Stromal cell of bone marrow (primary cell): ENCODE results near the gene CLEC6A.
"Not testable (repeated sequence)": the region's sequence is repeated elsewhere in the genome, so short reads cannot be mapped to it uniquely, and the experiment has no call there.

Source experiments
- DNase-seq: peaks from one replicate; pipeline ENCODE4 v3.0.0-alpha.2; 2012; ENCODE audit warnings: low read depth

Gene CLEC6A

DNA sequence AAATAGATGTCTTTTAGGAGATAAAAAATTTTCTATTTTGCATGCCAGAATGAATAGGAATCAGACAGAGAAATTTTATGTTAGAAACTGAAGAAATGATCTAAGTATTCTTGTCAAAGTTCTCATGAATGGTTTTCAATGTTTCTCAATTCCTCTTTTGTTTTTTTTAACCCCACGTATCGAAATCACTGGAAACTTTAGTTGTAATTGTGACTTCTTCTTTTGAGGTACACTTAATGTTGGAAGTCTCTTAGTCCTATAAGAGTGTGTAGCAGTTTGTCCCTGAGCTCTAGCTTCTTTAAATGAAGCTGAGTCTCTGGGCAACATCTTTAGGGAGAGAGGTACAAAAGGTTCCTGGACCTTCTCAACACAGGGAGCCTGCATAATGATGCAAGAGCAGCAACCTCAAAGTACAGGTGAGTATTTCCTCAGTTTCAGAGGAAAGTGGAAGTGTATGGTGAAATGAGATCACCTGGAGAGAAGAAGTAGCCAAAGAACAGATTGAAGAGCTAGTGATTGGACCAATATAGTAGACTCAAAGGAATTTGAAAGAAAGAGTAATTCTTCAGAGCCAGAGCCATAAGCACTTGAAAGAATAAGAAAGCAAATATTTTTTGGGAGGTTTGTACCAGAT lies at the start of gene CLEC6A:
CLEC6A (plus strand) TSS at position 236 of the 634 bp plus-strand sequence; CDS start at position 386, 150 bp downstream.
- DNase-seq: no peak

DNA sequence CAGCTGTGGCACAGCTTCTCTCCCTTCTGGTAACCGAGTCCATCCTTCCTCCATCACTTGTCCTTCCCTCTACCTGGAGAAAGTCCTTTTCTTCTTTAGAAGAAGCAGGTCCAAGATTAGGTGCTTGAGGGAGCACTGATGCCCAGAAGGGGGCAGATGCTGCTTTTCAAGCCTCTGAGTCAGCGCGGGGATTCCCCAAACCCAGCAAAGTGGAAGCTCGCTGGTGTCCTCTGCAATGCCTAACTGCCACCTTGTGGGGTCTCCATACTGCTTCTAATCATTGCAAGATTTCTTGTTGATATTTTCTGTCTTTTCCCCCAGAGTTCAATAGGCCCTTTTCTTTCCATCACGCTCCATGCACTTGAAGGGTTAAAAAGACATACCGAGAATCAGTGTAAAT lies 36.2 kb upstream of the CLEC6A start:
- DNase-seq: not testable (repeated sequence)

DNA sequence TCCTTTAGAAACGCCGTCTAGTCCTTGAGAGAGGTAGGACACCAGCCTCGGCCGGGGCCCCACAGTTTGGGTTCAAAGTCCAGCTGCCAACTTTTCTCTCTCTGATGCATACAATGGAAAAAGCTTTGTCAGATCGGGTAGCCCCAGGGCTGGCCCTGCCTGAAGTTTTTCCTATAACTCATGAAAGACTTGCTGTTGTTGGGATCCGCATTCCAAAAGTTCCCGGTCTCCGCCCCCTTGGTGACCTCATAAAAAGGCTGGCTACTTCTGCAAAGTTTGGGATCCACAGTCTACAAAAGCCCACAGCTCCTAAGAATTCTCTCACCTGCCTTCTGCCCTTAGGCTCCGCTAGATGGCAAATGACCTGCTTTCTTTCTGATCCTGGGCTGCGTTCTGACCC lies 35.3 kb upstream of the CLEC6A start:
- no peak for DNase-seq

DNA sequence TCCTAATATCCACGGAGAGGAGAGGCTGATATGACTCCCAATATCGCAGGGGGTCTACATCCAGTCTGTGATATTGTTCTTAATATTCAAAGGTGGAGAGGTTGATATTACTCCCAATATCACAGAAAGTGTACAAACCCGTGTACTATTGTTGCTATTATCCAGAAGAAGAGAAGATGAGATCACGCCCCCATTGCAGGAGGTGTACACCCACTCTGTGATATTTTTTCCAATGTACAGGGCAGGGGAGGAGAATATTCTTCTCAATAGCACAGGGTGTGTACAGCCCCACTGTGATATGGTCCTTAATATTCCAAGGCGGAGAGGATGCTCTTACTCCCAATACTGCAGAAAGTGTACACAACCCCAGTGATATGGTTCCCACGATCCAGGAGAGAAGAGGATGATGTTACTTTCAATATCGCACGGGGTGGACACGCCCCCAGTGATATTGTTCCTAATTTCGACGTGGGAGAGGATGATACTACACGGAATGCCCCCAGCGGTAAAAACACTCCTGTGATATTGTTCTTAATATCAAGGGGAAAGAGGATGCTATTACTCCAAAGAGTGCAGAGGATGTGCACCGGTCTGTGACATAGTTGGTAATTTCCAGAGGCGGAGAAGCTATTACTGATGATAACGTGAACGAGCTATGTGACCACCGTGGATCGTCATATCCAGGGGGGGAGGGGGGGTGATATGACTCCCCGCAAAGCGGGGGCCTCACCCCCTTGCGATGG lies 11.1 kb upstream of the CLEC6A start:
- not testable (repeated sequence) for DNase-seq

DNA sequence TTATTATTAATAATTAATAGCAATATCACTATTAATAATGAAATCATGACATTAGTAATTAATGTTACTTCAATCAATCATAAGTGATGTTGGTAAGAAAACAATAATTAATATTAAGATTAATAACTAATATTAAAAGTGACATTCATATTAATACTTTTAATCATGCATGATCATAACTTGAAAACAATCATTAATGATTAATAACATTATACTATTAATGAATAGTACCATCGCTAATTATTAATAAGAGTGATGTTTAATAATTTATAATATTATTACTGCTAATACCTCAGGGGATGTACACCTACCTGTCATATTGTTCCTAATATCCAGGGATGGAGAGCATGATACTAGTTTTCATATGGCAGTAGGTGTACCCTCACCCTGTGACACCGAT lies 10.0 kb upstream of the CLEC6A start:
- DNase-seq: no peak

DNA sequence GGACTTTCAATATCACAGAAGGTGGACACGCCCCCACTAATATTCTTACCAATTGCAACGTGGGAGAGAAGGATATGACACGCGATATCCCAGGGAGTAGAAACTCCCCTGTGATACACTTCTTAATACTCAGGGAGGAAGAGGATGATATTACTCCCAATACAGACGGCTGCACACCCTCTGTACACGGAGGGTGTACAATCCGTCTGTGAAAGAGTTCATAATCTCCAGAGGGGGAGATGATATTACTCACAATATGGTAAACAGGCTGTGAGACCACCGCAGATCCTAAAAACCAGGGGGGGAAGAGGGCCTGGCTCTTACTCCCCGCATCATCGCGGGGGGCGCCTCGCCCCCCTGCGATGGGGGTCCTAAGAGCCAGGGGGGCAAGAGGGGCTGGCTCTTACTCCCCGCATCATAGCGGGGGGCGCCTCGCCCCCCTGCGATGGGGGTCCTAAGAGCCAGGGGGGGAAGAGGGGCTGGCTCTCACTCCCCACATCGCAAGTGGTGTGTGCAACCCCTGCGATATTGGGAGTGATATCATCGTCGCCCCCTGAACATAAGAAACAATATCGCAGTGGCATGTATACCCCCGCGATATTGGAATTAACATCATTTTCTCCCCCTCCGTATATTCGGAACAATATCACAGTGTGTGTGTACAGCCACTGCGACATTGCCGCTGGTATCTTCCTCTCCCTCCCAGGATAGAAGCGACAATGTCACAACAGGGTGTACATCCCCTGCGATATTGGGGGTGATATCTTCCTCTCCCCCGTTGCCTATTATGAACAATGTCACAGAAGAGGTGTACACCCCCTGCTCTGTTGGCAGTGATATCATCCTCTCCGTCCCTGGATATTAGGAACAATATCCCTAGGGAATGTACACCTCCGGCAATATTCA lies 8.9 kb upstream of the CLEC6A start:
- DNase-seq: no peak

DNA sequence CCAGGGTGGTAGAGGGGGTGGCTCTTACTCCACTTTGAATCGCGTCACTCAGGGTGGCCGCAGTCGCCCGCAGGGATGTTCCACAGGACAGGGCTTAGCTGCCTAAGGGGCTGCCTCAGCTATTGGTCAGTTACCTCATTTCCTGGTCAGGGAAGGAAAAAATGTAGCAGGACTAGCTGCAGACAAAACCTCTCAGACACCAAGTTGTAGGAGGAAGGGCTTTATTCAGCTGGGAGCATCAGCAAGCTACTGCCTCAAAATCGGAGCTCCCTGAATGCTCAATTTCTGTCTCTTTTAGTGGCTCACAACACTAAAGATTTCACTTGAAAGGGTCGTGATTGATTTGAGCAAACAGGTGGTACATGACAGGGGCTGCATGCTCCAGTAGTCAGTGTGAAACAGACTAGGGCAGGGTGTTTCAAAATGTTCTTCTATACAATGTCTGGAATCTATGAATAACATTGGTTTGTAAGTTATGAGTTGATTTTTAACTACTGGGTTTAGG lies 6.4 kb upstream of the CLEC6A start:
- no peak for DNase-seq

DNA sequence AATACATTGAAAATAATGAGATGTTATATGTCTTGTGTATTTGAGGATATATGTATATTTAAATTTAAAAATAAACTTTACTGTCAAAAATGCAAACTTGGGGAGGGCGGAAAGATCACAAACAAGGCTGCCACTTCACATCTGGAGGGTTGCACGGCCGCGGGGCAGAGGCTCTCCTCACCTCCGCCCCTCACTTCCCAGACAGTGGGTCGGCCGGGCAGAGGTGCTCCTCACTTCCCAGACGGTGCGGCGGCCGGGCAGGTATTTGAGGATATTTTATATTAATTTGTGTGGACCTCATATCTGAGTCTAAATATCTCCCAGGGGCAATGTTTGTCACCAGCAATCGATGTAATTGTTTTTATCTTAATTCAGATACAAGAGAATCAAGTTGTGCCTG lies 3.7 kb upstream of the CLEC6A start:
- no peak for DNase-seq

DNA sequence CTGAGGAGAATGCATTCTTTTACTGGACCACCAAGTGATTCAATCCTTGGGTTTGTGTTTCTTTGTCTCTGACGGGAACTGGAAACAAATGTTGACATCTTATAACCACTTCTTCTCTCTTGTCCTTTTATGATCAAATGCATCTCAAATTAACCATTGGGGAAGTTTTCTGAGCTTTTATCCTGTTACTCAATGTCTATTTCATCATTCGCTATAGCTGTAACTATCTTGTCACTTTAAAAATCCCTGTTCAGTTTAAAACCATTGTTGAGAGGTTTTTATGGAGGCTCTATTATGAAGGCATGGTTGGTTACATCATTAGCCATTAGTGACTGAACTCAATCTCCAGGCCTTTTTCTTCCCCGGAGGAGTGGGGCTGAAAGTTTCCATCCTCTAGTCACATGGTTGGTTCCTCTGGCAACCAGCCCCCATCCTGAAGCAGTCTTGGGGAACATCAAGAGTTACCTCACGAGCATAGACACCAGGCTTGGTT lies 2.7 kb upstream of the CLEC6A start:
- DNase-seq: no peak

DNA sequence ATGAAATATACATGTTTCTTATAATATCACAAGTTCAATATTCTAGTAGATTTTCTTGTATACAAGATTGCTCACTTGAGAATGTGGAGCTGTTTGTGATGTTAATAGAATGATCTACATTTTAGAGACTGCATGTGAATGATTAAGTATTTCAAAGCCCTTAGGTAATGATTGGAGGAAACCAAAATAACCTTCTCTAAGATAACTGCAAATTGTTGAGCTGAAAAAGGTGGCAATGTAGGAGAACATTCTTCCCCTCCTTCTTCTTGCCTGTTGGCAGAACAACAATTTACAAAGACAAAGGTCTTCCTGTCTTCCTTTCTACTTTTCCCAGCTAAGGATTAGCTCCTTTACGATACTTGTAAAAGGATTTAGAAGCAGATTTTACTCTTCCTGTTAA lies 2.0 kb upstream of the CLEC6A start:
- DNase-seq: no peak

DNA sequence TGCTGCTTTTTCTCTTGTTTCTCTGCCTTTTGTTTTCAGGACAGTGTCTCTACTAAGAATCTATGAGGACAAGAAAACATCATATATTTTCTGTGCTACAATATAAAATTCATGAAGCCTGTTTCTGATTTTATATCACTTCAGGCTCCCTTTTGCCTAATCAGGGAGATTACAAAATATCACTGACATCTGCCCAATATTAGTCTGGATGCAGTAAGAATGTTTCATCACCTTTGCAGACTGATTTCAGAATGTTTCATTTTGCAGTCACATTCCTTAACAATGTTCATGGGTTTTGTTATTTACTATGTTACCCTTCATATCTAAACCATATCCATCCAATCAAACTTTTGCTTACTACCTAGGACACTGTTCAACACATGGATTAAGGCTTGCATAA lies 491 bp upstream of the CLEC6A start:
- no peak for DNase-seq

DNA sequence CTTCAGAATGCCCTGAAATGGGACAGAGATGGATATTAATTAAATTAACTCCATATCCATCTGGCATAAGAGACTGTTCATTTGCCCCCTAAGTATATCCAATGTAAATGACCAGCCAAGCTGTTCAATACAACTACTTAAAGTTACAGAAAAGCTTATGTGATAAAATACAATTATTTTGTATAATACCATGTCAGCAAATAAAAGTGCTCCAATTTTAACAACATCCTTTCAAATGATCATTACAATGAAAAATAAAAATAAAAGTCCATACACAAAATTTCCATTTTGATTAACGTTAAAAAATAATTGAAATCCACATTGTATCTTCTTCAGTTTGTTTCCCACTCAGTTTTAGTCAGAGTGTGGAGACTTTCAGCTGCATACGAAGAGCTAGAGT lies 5.7 kb downstream of the CLEC6A start:
- no peak for DNase-seq

DNA sequence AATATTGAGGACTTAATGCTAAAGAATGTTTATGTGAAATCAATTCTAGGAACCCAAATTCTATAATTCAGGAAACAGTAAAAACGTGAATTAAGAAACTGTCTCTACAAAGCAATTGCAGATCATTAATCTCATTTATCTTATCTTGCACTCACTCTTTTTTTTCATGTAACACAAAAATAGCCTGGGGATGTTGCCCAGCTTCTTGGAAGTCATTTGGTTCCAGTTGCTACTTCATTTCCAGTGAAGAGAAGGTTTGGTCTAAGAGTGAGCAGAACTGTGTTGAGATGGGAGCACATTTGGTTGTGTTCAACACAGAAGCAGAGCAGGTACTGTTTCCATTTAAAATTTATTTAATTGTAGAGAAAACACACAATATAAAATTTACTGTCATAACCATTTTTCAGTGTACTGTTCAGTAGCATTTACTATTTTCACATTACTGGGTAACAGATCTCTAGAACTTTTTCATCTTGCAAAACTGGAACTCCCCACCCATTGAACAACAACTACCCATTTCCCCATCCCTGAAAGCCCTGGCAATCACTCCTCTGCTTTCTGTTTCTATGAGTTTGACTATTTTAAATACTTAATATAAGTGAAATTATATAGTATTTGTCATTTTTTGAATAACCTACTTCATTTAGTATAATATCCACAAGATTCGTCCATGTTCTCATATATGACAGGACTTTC lies 9.7 kb downstream of the CLEC6A start:
- DNase-seq: no peak

DNA sequence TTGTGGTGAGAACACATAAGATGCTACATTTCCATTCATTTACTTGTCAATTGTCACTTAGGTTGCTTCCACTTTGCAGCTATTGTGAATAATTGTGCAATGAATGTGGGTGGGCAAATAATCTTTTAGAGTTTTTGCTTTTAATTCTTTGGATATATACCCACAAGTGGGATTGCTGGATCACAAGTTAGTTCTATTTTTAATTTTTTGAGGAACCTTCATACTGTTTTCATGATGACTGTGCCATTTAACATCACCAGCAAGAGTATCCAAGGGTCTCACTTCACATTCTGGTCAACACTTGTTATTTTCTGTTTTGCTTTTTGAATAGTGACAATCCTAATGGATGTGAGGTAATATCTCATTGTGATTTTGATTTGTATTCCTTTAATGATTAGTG lies 10.5 kb downstream of the CLEC6A start:
- no peak for DNase-seq

DNA sequence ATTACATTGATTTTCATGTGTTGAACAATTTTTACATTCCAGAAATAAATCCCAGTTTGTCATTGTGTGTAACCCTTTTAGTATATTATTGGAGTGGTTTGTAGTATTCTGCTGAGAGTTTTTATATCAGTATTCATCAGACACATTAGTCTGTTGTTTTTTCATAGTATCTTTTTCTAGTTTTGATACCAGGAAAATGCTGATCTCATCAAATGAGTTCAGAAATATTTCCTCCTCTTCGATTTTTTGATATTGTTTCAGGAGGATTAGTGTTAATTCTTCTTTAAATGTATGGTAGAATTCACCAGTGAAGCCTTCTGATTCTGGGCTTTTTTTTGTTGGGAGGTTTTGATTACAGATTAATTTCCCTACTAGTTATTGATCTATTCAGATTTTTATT lies 15.3 kb downstream of the CLEC6A start:
- no peak for DNase-seq

DNA sequence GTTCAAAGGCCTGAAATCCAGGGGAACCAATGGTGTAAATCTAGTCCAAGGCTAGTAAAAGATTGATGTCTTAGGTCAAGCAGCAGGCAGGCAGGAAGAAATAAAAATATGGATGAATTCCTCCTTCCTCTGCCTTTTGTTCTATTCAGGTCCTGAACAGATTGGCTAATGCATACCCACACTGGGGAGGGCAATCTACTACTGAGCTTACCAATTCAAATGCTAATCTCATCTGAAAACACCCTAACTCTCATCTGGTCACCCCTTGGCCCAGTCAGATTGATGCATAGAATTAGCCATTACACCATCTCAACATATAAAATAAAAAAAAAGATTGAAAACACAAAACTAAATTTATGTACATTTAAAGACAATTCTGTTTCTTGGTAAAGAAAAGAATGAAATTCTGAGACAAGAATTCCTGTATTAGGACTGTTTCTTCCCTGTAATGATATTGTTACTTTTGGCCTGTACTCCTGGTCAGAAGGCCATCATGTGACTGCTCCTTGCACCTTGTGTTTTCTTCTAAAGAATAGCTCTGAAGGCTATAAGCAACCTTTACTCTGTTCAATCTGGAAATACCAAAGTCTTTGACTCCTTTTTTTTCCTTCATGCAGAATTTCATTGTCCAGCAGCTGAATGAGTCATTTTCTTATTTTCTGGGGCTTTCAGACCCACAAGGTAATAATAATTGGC lies 19.9 kb downstream of the CLEC6A start:
- no peak for DNase-seq

DNA sequence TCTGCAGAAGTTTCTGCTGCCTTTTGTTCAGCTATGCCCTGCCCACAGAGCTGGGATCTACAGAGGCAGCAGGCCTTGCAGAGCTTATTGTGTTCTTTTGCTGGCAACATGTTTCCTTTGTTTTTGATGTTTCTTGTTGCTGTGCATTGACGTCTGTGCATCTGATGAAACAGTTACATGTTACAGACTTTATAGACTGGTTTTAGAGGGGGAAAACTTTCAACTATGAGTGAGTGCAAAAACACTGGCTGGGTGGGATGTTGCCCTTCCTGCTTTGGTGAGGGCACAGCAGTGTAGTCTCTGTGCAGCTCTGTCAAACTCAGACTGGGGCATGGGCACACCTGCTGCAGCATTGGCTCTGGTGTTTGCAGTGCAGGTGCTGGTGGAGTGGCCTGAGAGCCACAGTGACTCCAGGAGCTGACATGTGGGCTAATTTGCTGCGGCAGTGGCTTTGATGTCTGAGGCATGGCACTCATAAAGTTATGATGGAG lies 26.9 kb downstream of the CLEC6A start:
- no peak for DNase-seq

DNA sequence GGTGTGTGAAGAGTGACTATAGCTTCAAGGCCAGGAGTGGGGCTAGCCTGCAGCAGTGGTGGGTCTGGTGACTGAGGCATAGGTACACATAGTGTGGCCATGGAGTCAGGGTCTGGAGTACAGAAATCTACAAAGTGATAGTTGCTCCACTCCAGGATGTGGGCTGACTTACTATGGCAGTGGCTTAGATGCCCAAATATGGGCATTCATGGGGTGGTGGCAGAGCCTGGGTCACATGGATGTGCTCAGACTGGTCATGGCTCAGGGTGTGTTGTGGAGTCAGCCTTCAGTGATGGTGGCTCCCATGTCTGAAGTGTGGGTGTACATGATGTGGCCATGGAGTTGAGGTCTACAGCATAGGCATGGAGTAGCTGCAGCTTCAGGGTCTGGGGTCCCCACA lies 27.3 kb downstream of the CLEC6A start:
- DNase-seq: no peak

DNA sequence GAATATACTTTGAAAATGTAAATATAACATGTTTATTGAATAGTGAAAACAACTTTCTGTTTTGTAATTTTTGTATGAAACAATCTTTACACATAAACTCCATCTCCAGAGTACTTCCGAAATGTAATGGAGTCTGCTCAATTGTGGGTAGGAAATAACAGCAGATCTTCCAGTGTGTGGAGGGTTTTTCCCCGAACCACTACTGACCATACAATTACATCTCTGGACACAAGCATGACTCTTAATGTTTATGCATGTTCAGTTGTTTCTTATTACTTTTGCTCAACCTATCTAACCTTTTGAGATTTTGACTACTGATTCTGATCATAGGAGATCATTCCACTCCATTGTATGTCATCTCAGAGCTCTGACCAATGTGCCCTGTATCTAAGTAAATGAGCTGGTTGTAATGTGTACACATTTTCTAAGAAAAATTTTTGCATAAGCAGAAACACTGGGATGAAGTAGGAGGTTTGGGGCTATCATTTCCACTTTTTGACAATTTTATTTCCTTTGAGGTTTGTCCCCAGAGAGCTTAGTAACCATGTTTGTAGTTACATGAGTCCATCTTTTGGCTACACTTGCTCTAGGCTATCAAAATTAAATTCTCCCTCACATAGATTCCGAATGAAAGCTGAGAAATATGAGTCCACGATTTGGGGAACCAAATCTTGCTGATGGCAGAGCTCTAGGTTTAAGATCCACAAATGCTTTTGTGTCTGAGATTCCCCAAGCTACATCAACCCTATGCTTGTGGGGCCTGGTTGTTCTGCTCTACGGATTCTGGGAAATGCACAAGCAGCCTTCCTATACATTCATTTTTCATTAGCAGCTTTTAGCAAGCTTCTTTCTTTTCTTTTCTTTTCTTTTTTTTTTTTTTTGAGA lies 36.1 kb downstream of the CLEC6A start:
- no peak for DNase-seq

DNA sequence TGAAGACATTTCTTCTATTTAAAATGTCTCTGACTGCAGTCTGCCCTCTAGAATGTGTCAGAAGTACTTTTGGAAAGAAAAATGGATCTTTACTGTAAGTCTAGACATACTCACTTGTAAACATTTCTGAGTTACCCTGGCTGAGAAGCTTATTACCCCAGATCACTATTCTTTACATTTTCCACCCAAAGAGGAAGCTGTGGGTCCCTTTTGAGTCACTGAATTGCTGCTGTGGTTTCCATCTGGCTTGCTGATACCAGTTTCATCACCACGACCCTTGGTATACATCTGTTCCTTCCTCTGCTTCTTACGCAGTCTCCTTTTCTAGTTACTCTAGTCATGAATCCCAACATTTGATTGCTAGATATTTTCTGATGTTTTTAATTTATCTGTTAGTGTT lies 37.3 kb downstream of the CLEC6A start:
- no peak for DNase-seq
